PC-3 (cell line): ENCODE measurements around the gene RNF8. TPM values are rescaled to one million over a fixed set of nuclear protein-coding genes. Genes with fewer than 3 reads are reported as not detected.

Source experiments
- ATAC-seq: fragments of 200-7000 bp; cut with Tn5 transposase; 2 replicates; pipeline ENCODE4 v1.9.1; 2020; ENCODE audit warnings: mild to moderate bottlenecking, moderate library complexity
- BruUV-seq: library from RNA; stranded (reverse); fragments of 400-500 nt; replicated peaks from 2 replicates; lab custom pipeline; 2021; lab: Mats Ljungman, UMichigan
- CTCF ChIA-PET: fragments of 300-600 bp; sonication (Branson Sonifier 250); formaldehyde crosslinking; loops from one replicate; lab custom pipeline; 2022; ENCODE audit warnings: antibody characterized with exemption; lab: Charles Lee
- POLR2A ChIA-PET: fragments of 300-600 bp; sonication (Branson Sonifier 250); formaldehyde crosslinking; loops from one replicate; lab custom pipeline; 2022; ENCODE audit warnings: antibody characterized with exemption; ENCODE audit not compliant: unreplicated experiment; lab: Charles Lee
- DNase-seq: peaks from one replicate; pipeline ENCODE4 v3.0.0-alpha.2; 2015
- H2AFZ ChIP-seq: fragments of 300-600 bp; sonication (generic); 2 replicates; pipeline ENCODE4 v1.6.0; 2016; ENCODE audit warnings: antibody characterized with exemption, low read length
- H3F3A ChIP-seq: fragments of 300-600 bp; sonication (generic); one replicate; pipeline ENCODE4 v1.6.0; 2017; ENCODE audit warnings: antibody characterized with exemption, low read length, control low read depth, mild to moderate bottlenecking; ENCODE audit not compliant: unreplicated experiment
- H3K27ac ChIP-seq: fragments of 300-600 bp; sonication (generic); 2 replicates; pipeline ENCODE4 v1.5.1; 2016; ENCODE audit warnings: mild to moderate bottlenecking, low read length
- H3K27me3 ChIP-seq: fragments of 300-600 bp; sonication (generic); 2 replicates; pipeline ENCODE4 v1.6.1; 2016; ENCODE audit warnings: low read length, mixed read lengths
- H3K36me3 ChIP-seq: fragments of 300-600 bp; sonication (generic); 2 replicates; pipeline ENCODE4 v1.6.1; 2016; ENCODE audit warnings: low read depth, mixed run types, low read length, mixed read lengths
- H3K4me1 ChIP-seq: fragments of 300-600 bp; sonication (generic); 2 replicates; pipeline ENCODE4 v1.5.1; 2016; ENCODE audit warnings: low read length; ENCODE audit not compliant: insufficient read depth
- H3K4me2 ChIP-seq: fragments of 300-600 bp; sonication (generic); 2 replicates; pipeline ENCODE4 v1.6.0; 2016; ENCODE audit warnings: low read length
- H3K4me3 ChIP-seq: fragments of 300-600 bp; sonication (generic); 2 replicates; pipeline ENCODE4 v1.5.1; 2016; ENCODE audit warnings: mild to moderate bottlenecking, low read length, mixed read lengths
- H3K79me2 ChIP-seq: fragments of 300-600 bp; sonication (generic); 2 replicates; pipeline ENCODE4 v1.6.1; 2017; ENCODE audit warnings: low read length, mixed read lengths
- H3K9ac ChIP-seq: fragments of 300-600 bp; sonication (generic); 2 replicates; pipeline ENCODE4 v1.6.0; 2016; ENCODE audit warnings: mild to moderate bottlenecking, low read length
- H3K9me2 ChIP-seq: fragments of 300-600 bp; sonication (generic); replicated peaks from 2 replicates; pipeline ENCODE4 v1.6.1; 2016; ENCODE audit warnings: mixed run types, low read length, mixed read lengths
- H3K9me3 ChIP-seq: fragments of 300-600 bp; sonication (generic); 2 replicates; pipeline ENCODE4 v1.6.1; 2016; ENCODE audit warnings: low read length, mixed read lengths
- H4K20me1 ChIP-seq: fragments of 300-600 bp; sonication (generic); 2 replicates; pipeline ENCODE4 v1.6.1; 2016; ENCODE audit warnings: low read length, mixed read lengths
- CTCF ChIP-seq: fragments of 300-600 bp; sonication (generic); conservative IDR thresholded peaks from 2 replicates; pipeline ENCODE4 v1.5.1; 2017; ENCODE audit warnings: antibody characterized with exemption, low read depth, mild to moderate bottlenecking, low read length
- EZH2 ChIP-seq: fragments of 300-600 bp; sonication (generic); IDR thresholded peaks from one replicate; pipeline ENCODE4 v1.6.1; 2017; ENCODE audit warnings: antibody characterized with exemption, mild to moderate bottlenecking, low read length; ENCODE audit not compliant: unreplicated experiment
- EZH2phosphoT487 ChIP-seq: fragments of 300-600 bp; sonication (generic); IDR thresholded peaks from 2 replicates; pipeline ENCODE4 v1.6.1; 2018; ENCODE audit warnings: mild to moderate bottlenecking, antibody characterized with exemption, low read length, borderline replicate concordance
- intact Hi-C: fragments of 100-400 bp; cut with micrococcal nuclease; formaldehyde crosslinking; loops from 2 replicates; pipeline ENCODE4 v1.9.0; 2023
- total RNA-seq: library from RNA; depleted of rRNA; stranded (reverse); fragments of >200 nt; gene quantifications from 2 replicates; pipeline ENCODE4 v1.2.3, GENCODE V29; 2014

RNF8 gene
- total RNA-seq, 1 experiment from 2014 or later: 28.1 TPM

GRCh38 chr6:37372116-37372515, 18.3 kb downstream of the RNF8 start:
- Histone ChIP-seq H3K36me3 (peaks cover 43% of the 10 kb centered on the region; the same call in 1 of the 2 replicates), H3K4me2 (no peak overlapping the region), H4K20me1 (0 out of 2 replicates have a peak, but pooled peaks cover 6% of the 10 kb centered on the region), H3K9ac (no peak overlapping the region), H3K4me1 (peaks cover 24% of the 10 kb centered on the region), H3F3A (no peaks in the 10 kb centered on the region), H3K9me3 (no peaks in the 10 kb centered on the region), H2AFZ (no peak overlapping the region), H3K27me3 (no peaks in the 10 kb centered on the region), H3K9me2 (no peaks in the 10 kb centered on the region), H3K79me2 (no peaks in the 10 kb centered on the region), H3K27ac (no peak overlapping the region), H3K4me3 (no peak overlapping the region)
- TF ChIP-seq EZH2 (no peak), CTCF (no peak), EZH2phosphoT487 (no peak)
- DNase-seq: peak; percentile 6
- CTCF ChIA-PET: no interaction called here
- intact Hi-C loops: no loop called here
- ATAC-seq: no peak
- POLR2A ChIA-PET: no interaction called here
- BruUV-seq: no TSS peak

GRCh38 chr6:37373822-37374471, 20.2 kb downstream of the RNF8 start:
- POLR2A ChIA-PET: no interaction called here
- no peaks in the 10 kb centered on the region for H3K79me2 ChIP-seq
- TF ChIP-seq CTCF (no peak), EZH2 (no peak), EZH2phosphoT487 (no peak)
- H3K4me2 ChIP-seq: no peak overlapping the region
- no TSS peak for BruUV-seq
- 0 out of 2 replicates have a peak, but pooled peaks cover 6% of the 10 kb centered on the region for H4K20me1 ChIP-seq
- H3K4me3 ChIP-seq: no peak overlapping the region
- H3K27ac ChIP-seq: no peak overlapping the region
- intact Hi-C loops: no loop called here
- H3K27me3 ChIP-seq: no peaks in the 10 kb centered on the region
- ATAC-seq (no peak), DNase-seq (no peak)
- CTCF ChIA-PET: no interaction called here
- peaks cover 33% of the 10 kb centered on the region; the same call in 1 of the 2 replicates for H3K36me3 ChIP-seq
- H2AFZ ChIP-seq: no peak overlapping the region
- H3K9ac ChIP-seq: no peak overlapping the region
- H3F3A ChIP-seq: no peaks in the 10 kb centered on the region
- peaks cover 15% of the 10 kb centered on the region for H3K4me1 ChIP-seq
- H3K9me2 ChIP-seq: no peaks in the 10 kb centered on the region
- H3K9me3 ChIP-seq: no peaks in the 10 kb centered on the region

GRCh38 chr6:37375376-37375775, 21.6 kb downstream of the RNF8 start:
- CTCF ChIA-PET: no interaction called here
- intact Hi-C loops: no loop called here
- Histone ChIP-seq H3K4me3 (no peak overlapping the region), H3K9me2 (no peaks in the 10 kb centered on the region), H3K27ac (no peak overlapping the region), H3K4me2 (no peak overlapping the region), H3K4me1 (0 out of 2 replicates have a peak, but pooled peaks cover under 1% of the 10 kb centered on the region), H4K20me1 (0 out of 2 replicates have a peak, but pooled peaks cover 2% of the 10 kb centered on the region), H3K9ac (no peak overlapping the region), H3F3A (no peaks in the 10 kb centered on the region), H2AFZ (no peak overlapping the region), H3K9me3 (no peaks in the 10 kb centered on the region), H3K79me2 (no peaks in the 10 kb centered on the region), H3K36me3 (peaks cover 33% of the 10 kb centered on the region; the same call in 1 of the 2 replicates), H3K27me3 (no peaks in the 10 kb centered on the region)
- no TSS peak for BruUV-seq
- DNase-seq (no peak), ATAC-seq (no peak)
- POLR2A ChIA-PET: no interaction called here
- TF ChIP-seq EZH2phosphoT487 (no peak), EZH2 (no peak), CTCF (no peak)
